WTC11 (cell line): ENCODE data around the gene CLIP1. TPM values are rescaled to one million over a fixed set of nuclear protein-coding genes. Genes with fewer than 3 reads are reported as not detected.
A peak's percentile ranks its signal among the peaks of the same experiment; 100 is the strongest.

Experiments used
- ATAC-seq: fragments of 200-7000 bp; cut with Tn5 transposase; 2 replicates; pipeline ENCODE4 v1.10.0; 2021; ENCODE audit warnings: mild to moderate bottlenecking, moderate library complexity
- CTCF ChIA-PET: fragments of 300-600 bp; sonication (Branson Sonifier 250); formaldehyde crosslinking; loops from one replicate; lab custom pipeline; 2021; ENCODE audit warnings: antibody characterized with exemption; lab: Charles Lee
- POLR2A ChIA-PET: fragments of 350-600 bp; sonication (Branson Sonifier 250); formaldehyde crosslinking; loops from one replicate; lab custom pipeline; 2021; ENCODE audit warnings: antibody characterized with exemption; lab: Charles Lee
- DNase-seq: peaks from one replicate; pipeline ENCODE4 v3.0.0; 2021; ENCODE audit warnings: low spot score
- H3K27ac Mint-ChIP-seq: 2 replicates; pipeline ENCODE4 v1.8.0; 2021; ENCODE audit warnings: mixed read lengths
- H3K27me3 Mint-ChIP-seq: 2 replicates; pipeline ENCODE4 v1.8.0; 2021; ENCODE audit warnings: low read depth, mild to moderate bottlenecking, moderate library complexity, mixed read lengths
- H3K36me3 Mint-ChIP-seq: 2 replicates; pipeline ENCODE4 v1.8.0; 2021; ENCODE audit warnings: mixed read lengths
- H3K4me1 Mint-ChIP-seq: 2 replicates; pipeline ENCODE4 v1.8.0; 2022; ENCODE audit warnings: mixed read lengths
- H3K4me3 Mint-ChIP-seq: 2 replicates; pipeline ENCODE4 v1.8.0; 2021; ENCODE audit warnings: mild to moderate bottlenecking, moderate library complexity, mixed read lengths
- H3K9me3 Mint-ChIP-seq: 2 replicates; pipeline ENCODE4 v1.8.0; 2021; ENCODE audit warnings: mixed read lengths
- ATF1 ChIP-seq: sonication (generic); formaldehyde crosslinking; IDR thresholded peaks from 2 replicates; pipeline ENCODE4 v1.8.1; 2023; ENCODE audit warnings: mild to moderate bottlenecking, moderate library complexity, missing genetic modification reagents
- ATF2 ChIP-seq: sonication (generic); formaldehyde crosslinking; IDR thresholded peaks from 2 replicates; pipeline ENCODE4 v1.8.1; 2022; ENCODE audit warnings: low read depth, missing genetic modification reagents, borderline replicate concordance
- CTCF ChIP-seq: fragments of 200-600 bp; IDR thresholded peaks from 2 replicates; pipeline ENCODE4 v1.8.0; 2022; ENCODE audit warnings: antibody characterized with exemption
- ETV6 ChIP-seq: sonication (generic); formaldehyde crosslinking; IDR thresholded peaks from 2 replicates; pipeline ENCODE4 v1.8.1; 2022; ENCODE audit warnings: mild to moderate bottlenecking, missing genetic modification reagents
- FOXP1 ChIP-seq: sonication (generic); formaldehyde crosslinking; IDR thresholded peaks from 2 replicates; pipeline ENCODE4 v1.8.0; 2022; ENCODE audit warnings: missing genetic modification reagents, mild to moderate bottlenecking, moderate library complexity, borderline replicate concordance
- FOXP4 ChIP-seq: sonication (generic); formaldehyde crosslinking; IDR thresholded peaks from 2 replicates; pipeline ENCODE4 v1.8.0; 2022; ENCODE audit warnings: mild to moderate bottlenecking, missing genetic modification reagents
- JAZF1 ChIP-seq: fragments of 250-450 bp; sonication (Bioruptor Pico); IDR thresholded peaks from 2 replicates; pipeline ENCODE4 v1.9.0; 2021; ENCODE audit warnings: moderate library complexity, mild to moderate bottlenecking, inconsistent platforms
- MAX ChIP-seq: sonication (generic); formaldehyde crosslinking; IDR thresholded peaks from 2 replicates; pipeline ENCODE4 v1.8.0; 2022; ENCODE audit warnings: mild to moderate bottlenecking, missing genetic modification reagents
- MXD4 ChIP-seq: fragments of 250-450 bp; sonication (Bioruptor Pico); IDR thresholded peaks from 2 replicates; pipeline ENCODE4 v1.8.0; 2021; ENCODE audit warnings: mild to moderate bottlenecking, moderate library complexity, borderline replicate concordance
- NFE2L1 ChIP-seq: sonication (generic); formaldehyde crosslinking; IDR thresholded peaks from 2 replicates; pipeline ENCODE4 v1.8.1; 2023; ENCODE audit warnings: missing genetic modification reagents
- NR2C2 ChIP-seq: sonication (generic); formaldehyde crosslinking; IDR thresholded peaks from 2 replicates; pipeline ENCODE4 v1.8.0; 2022; ENCODE audit warnings: mild to moderate bottlenecking, missing genetic modification reagents
- NR3C1 ChIP-seq: sonication (generic); formaldehyde crosslinking; conservative IDR thresholded peaks from 2 replicates; pipeline ENCODE4 v1.8.1; 2023; ENCODE audit warnings: low read depth, mild to moderate bottlenecking, missing genetic modification reagents
- OVOL2 ChIP-seq: fragments of 250-450 bp; sonication (Bioruptor Pico); IDR thresholded peaks from 2 replicates; pipeline ENCODE4 v1.9.0; 2021; ENCODE audit warnings: mild to moderate bottlenecking, borderline replicate concordance
- PRRX2 ChIP-seq: fragments of 250-450 bp; sonication (Bioruptor Pico); IDR thresholded peaks from 2 replicates; pipeline ENCODE4 v1.8.0; 2021; ENCODE audit warnings: mild to moderate bottlenecking
- SMAD4 ChIP-seq: sonication (generic); formaldehyde crosslinking; IDR thresholded peaks from 2 replicates; pipeline ENCODE4 v1.8.0; 2022; ENCODE audit warnings: mild to moderate bottlenecking, missing genetic modification reagents
- SP1 ChIP-seq: sonication (generic); formaldehyde crosslinking; conservative IDR thresholded peaks from 2 replicates; pipeline ENCODE4 v1.8.1; 2022; ENCODE audit warnings: missing genetic modification reagents
- TCF7 ChIP-seq: sonication (generic); formaldehyde crosslinking; IDR thresholded peaks from 2 replicates; pipeline ENCODE4 v1.8.0; 2022; ENCODE audit warnings: mild to moderate bottlenecking, low read depth, missing genetic modification reagents, moderate library complexity
- TP53 ChIP-seq: sonication (generic); formaldehyde crosslinking; IDR thresholded peaks from 2 replicates; pipeline ENCODE4 v1.8.1; 2023; ENCODE audit warnings: mild to moderate bottlenecking, missing genetic modification reagents
- ZNF121 ChIP-seq: sonication (generic); formaldehyde crosslinking; IDR thresholded peaks from 2 replicates; pipeline ENCODE4 v1.8.0; 2023; ENCODE audit warnings: missing genetic modification reagents
- ZNF263 ChIP-seq: sonication (generic); formaldehyde crosslinking; IDR thresholded peaks from 2 replicates; pipeline ENCODE4 v1.8.1; 2022; ENCODE audit warnings: low read depth, mild to moderate bottlenecking, moderate library complexity, missing genetic modification reagents
- ZNF281 ChIP-seq: sonication (generic); formaldehyde crosslinking; IDR thresholded peaks from 2 replicates; pipeline ENCODE4 v1.8.0; 2023; ENCODE audit warnings: mild to moderate bottlenecking, missing genetic modification reagents
- ZSCAN18 ChIP-seq: fragments of 250-450 bp; sonication (Bioruptor Pico); IDR thresholded peaks from 2 replicates; pipeline ENCODE4 v2.1.2; 2022; ENCODE audit warnings: mild to moderate bottlenecking, moderate library complexity
- total RNA-seq: library from RNA; stranded (reverse); gene quantifications from 3 replicates; pipeline ENCODE4 v1.2.3, GENCODE V29; 2021

The CLIP1 gene
- total RNA-seq, 1 experiment from 2014 or later = 24.9 TPM

- TF ChIP-seq SP1 (no peak), TP53 (CRISPR knock-in tag) (no peak), ETV6 (no peak), ZSCAN18 (CRISPR knock-in tag) (no peak), PRRX2 (no peak), ATF1 (CRISPR knock-in tag) (no peak), MXD4 (CRISPR knock-in tag) (no peak), MAX (CRISPR knock-in tag) (no peak), NFE2L1 (CRISPR knock-in tag) (no peak), ZNF263 (CRISPR knock-in tag) (no peak), ZNF281 (CRISPR knock-in tag) (no peak), FOXP1 (CRISPR knock-in tag) (no peak), CTCF (no peak), NR2C2 (no peak), NR3C1 (CRISPR knock-in tag) (no peak), SMAD4 (CRISPR knock-in tag) (no peak), JAZF1 (CRISPR knock-in tag) (no peak)
- Mint-ChIP-seq H3K27me3 (no peaks in the 10 kb centered on the region), H3K4me3 (no peak overlapping the region), H3K4me1 (peaks cover 4% of the 10 kb centered on the region; the same call in 1 of the 2 replicates), H3K9me3 (no peaks in the 10 kb centered on the region), H3K36me3 (peaks cover 4% of the 10 kb centered on the region; the same call in 1 of the 2 replicates), H3K27ac (0 out of 2 replicates have a peak overlapping the region, but pooled peaks have one; percentile 6)
- DNase-seq (no peak), ATAC-seq (no peak)
- POLR2A ChIA-PET = interaction anchor here (0.7 kb wide), 1 partner anchor 79 kb away, joined by 3 read pairs; no protein-coding TSS in a partner anchor
- CTCF ChIA-PET = interaction anchor here (0.9 to 2.9 kb wide), 4 partner anchors 13 to 56 kb away, joined by 3 to 14 read pairs (median 4); no protein-coding TSS in a partner anchor
These were observed 100.0 kb downstream of the CLIP1 start for GRCh38 chr12:122322501-122322900.

GRCh38 chr12:122318607-122319605 is 103.6 kb downstream of the CLIP1 start:
- Mint-ChIP-seq H3K4me3 (no peak overlapping the region), H3K27ac (peak overlapping the region; percentile 92), H3K27me3 (no peaks in the 10 kb centered on the region), H3K4me1 (peaks cover 4% of the 10 kb centered on the region; the same call in 1 of the 2 replicates), H3K36me3 (peaks cover 5% of the 10 kb centered on the region), H3K9me3 (no peaks in the 10 kb centered on the region)
- ATAC-seq (no peak), DNase-seq (no peak)
- POLR2A ChIA-PET = no interaction called here
- no peak for TF ChIP-seq TCF7
- TF ChIP-seq ATF2 (CRISPR knock-in tag) = no peak
- no peak for TF ChIP-seq CTCF
- TF ChIP-seq OVOL2 (CRISPR knock-in tag) = no peak
- no peak for TF ChIP-seq FOXP4
- 0 out of 2 replicates have a peak, but pooled peaks have one; percentile 40 for TF ChIP-seq ZNF121 (CRISPR knock-in tag)
- CTCF ChIA-PET = no interaction called here
